ENCODE results near the gene ZNF587B.
"Not testable (repeated sequence)": the region's sequence is repeated elsewhere in the genome, so short reads cannot be mapped to it uniquely, and the experiment has no call there.

ZNF587B gene

GRCh38 chr19:57830071-57830602 lies at the start of gene ZNF587B:
ZNF587B (plus strand) TSS chr19:57830299; CDS start chr19:57830529, 230 bp downstream.
- DNase-seq (ENCODE audit: extremely low read depth in 1 of 2, low read depth in 1 of 2) = no peak

GRCh38 chr19:57786286-57786685 lies 43.8 kb upstream of the ZNF587B start:
- DNase-seq (ENCODE audit: extremely low read depth in 1 of 2, low read depth in 1 of 2) = no peak

- DNase-seq (ENCODE audit: extremely low read depth in 1 of 2, low read depth in 1 of 2) = no peak
Measured at GRCh38 chr19:57786906-57787305, 43.2 kb upstream of the ZNF587B start.

- DNase-seq (ENCODE audit: extremely low read depth in 1 of 2, low read depth in 1 of 2) = no peak
Measured at GRCh38 chr19:57788114-57788692, 41.9 kb upstream of the ZNF587B start.

- DNase-seq (ENCODE audit: extremely low read depth in 1 of 2, low read depth in 1 of 2) = no peak
Measured at GRCh38 chr19:57789288-57789687, 40.8 kb upstream of the ZNF587B start.

GRCh38 chr19:57796580-57796979 lies 33.5 kb upstream of the ZNF587B start:
- not testable (repeated sequence) for DNase-seq (ENCODE audit: extremely low read depth in 1 of 2, low read depth in 1 of 2)

GRCh38 chr19:57800696-57801095 lies 29.4 kb upstream of the ZNF587B start:
- no peak for DNase-seq (ENCODE audit: extremely low read depth in 1 of 2, low read depth in 1 of 2)

- DNase-seq (ENCODE audit: extremely low read depth in 1 of 2, low read depth in 1 of 2) = no peak
Measured at GRCh38 chr19:57802269-57802668, 27.8 kb upstream of the ZNF587B start.

- DNase-seq (ENCODE audit: extremely low read depth in 1 of 2, low read depth in 1 of 2) = no peak
Measured at GRCh38 chr19:57803265-57803593, 26.9 kb upstream of the ZNF587B start.

GRCh38 chr19:57803594-57804325 lies 26.3 kb upstream of the ZNF587B start:
- no peak for DNase-seq (ENCODE audit: extremely low read depth in 1 of 2, low read depth in 1 of 2)

- DNase-seq (ENCODE audit: extremely low read depth in 1 of 2, low read depth in 1 of 2) = no peak
Measured at GRCh38 chr19:57807541-57807940, 22.6 kb upstream of the ZNF587B start.

GRCh38 chr19:57810410-57811295 lies 19.4 kb upstream of the ZNF587B start:
- not testable (repeated sequence) for DNase-seq (ENCODE audit: extremely low read depth in 1 of 2, low read depth in 1 of 2)

- no peak for DNase-seq (ENCODE audit: extremely low read depth in 1 of 2, low read depth in 1 of 2)
Measured at GRCh38 chr19:57812226-57812625, 17.9 kb upstream of the ZNF587B start.

GRCh38 chr19:57812975-57813820 lies 16.9 kb upstream of the ZNF587B start:
- DNase-seq (ENCODE audit: extremely low read depth in 1 of 2, low read depth in 1 of 2) = not testable (repeated sequence)

GRCh38 chr19:57813919-57814504 lies 16.1 kb upstream of the ZNF587B start:
- no peak for DNase-seq (ENCODE audit: extremely low read depth in 1 of 2, low read depth in 1 of 2)

- DNase-seq (ENCODE audit: extremely low read depth in 1 of 2, low read depth in 1 of 2) = peak; percentile 45 to 53
Measured at GRCh38 chr19:57814505-57815246, 15.4 kb upstream of the ZNF587B start, which contains the start of gene ZNF552. ZNF552 (minus strand) TSS chr19:57814913; CDS start chr19:57814743, 170 bp downstream.

- no peak for DNase-seq (ENCODE audit: extremely low read depth in 1 of 2, low read depth in 1 of 2)
Measured at GRCh38 chr19:57815247-57816075, 14.6 kb upstream of the ZNF587B start.

- no peak for DNase-seq (ENCODE audit: extremely low read depth in 1 of 2, low read depth in 1 of 2)
Measured at GRCh38 chr19:57816652-57817051, 13.4 kb upstream of the ZNF587B start.

All from activated CD8-positive, alpha-beta memory T cell treated with anti-CD3 and anti-CD28 coated beads for 1 hour (primary cell).